Mesendoderm (in vitro differentiated cells): ENCODE measurements around the gene ARAP1.

Experiments
- DNase-seq: peaks from one replicate; pipeline ENCODE4 v3.0.0; 2013
- H2AK5ac ChIP-seq: 2 replicates; pipeline ENCODE4 v1.6.1; 2013; ENCODE audit warnings: low read length, inconsistent platforms
- H2BK120ac ChIP-seq: 2 replicates; pipeline ENCODE4 v1.6.1; 2013; ENCODE audit warnings: low read depth, mild to moderate bottlenecking, low read length, moderate library complexity, mixed read lengths
- H2BK15ac ChIP-seq: replicated peaks from 2 replicates; pipeline ENCODE4 v1.6.1; 2013; ENCODE audit warnings: low read depth, mild to moderate bottlenecking, moderate library complexity
- H2BK5ac ChIP-seq: 2 replicates; pipeline ENCODE4 v1.6.1; 2013; ENCODE audit warnings: low read length, inconsistent platforms
- H3K18ac ChIP-seq: 2 replicates; pipeline ENCODE4 v1.6.1; 2013; ENCODE audit warnings: mild to moderate bottlenecking, low read length, mixed read lengths
- H3K23ac ChIP-seq: one replicate; pipeline ENCODE4 v1.6.1; 2013; ENCODE audit warnings: low read length
- H3K27ac ChIP-seq: 2 replicates; pipeline ENCODE4 v1.5.1; 2013; ENCODE audit warnings: low read depth, mild to moderate bottlenecking, inconsistent platforms, low read length, moderate library complexity
- H3K27me3 ChIP-seq: 2 replicates; pipeline ENCODE4 v1.6.1; 2013; ENCODE audit warnings: low read length, control low read depth, mild to moderate bottlenecking, inconsistent platforms; ENCODE audit not compliant: insufficient read depth, poor library complexity
- H3K36me3 ChIP-seq: 2 replicates; pipeline ENCODE4 v1.6.1; 2013; ENCODE audit warnings: low read length, inconsistent platforms; ENCODE audit not compliant: control insufficient read depth, insufficient read depth
- H3K4ac ChIP-seq: one replicate; pipeline ENCODE4 v1.6.1; 2013; ENCODE audit warnings: low read depth, mild to moderate bottlenecking, low read length, moderate library complexity
- H3K4me1 ChIP-seq: 2 replicates; pipeline ENCODE4 v1.6.1; 2013; ENCODE audit warnings: low read depth, low read length, inconsistent platforms; ENCODE audit not compliant: control insufficient read depth
- H3K4me2 ChIP-seq: 2 replicates; pipeline ENCODE4 v1.6.1; 2013; ENCODE audit warnings: low read length
- H3K4me3 ChIP-seq: 2 replicates; pipeline ENCODE4 v1.5.1; 2013; ENCODE audit warnings: mild to moderate bottlenecking, low read length
- H3K56ac ChIP-seq: one replicate; pipeline ENCODE4 v1.6.1; 2013; ENCODE audit warnings: low read length
- H3K79me1 ChIP-seq: 2 replicates; pipeline ENCODE4 v1.6.1; 2013; ENCODE audit warnings: low read length, inconsistent platforms
- H3K79me2 ChIP-seq: 2 replicates; pipeline ENCODE4 v1.6.1; 2013; ENCODE audit warnings: mild to moderate bottlenecking, low read length; ENCODE audit not compliant: control insufficient read depth, insufficient read depth
- H3K9ac ChIP-seq: 2 replicates; pipeline ENCODE4 v1.6.1; 2013; ENCODE audit warnings: low read length, inconsistent platforms
- H4K5ac ChIP-seq: one replicate; pipeline ENCODE4 v1.6.1; 2013; ENCODE audit warnings: low read length
- H4K8ac ChIP-seq: one replicate; pipeline ENCODE4 v1.6.1; 2013; ENCODE audit warnings: low read depth, mild to moderate bottlenecking, control low read depth, low read length, moderate library complexity
- WGBS: extraction: QIAGEN DNeasy Blood & Tissue Kit; methylation state at CpG from one replicate; pipeline ENCODE4 v1.1.7; 2013; ENCODE audit warnings: low lambda C conversion rate, missing lambda C conversion rate; ENCODE audit not compliant: insufficient coverage; ENCODE audit errors: extremely low coverage; 5-methylcytosine and 5-hydroxymethylcytosine counted together

ARAP1 gene

GRCh38 chr11:72786305-72787215 lies 34.4 kb upstream of the ARAP1 start:
- Histone ChIP-seq H2BK15ac (no peak overlapping the region), H3K56ac (peak overlapping the region; percentile 71), H3K36me3 (no peaks in the 10 kb centered on the region), H3K79me1 (no peaks in the 10 kb centered on the region), H2AK5ac (no peak overlapping the region), H2BK120ac (no peak overlapping the region), H4K8ac (no peak overlapping the region), H3K4me3 (no peak overlapping the region), H3K4me2 (no peak overlapping the region), H3K27ac (no peak overlapping the region), H3K18ac (no peak overlapping the region), H2BK5ac (no peak overlapping the region), H3K27me3 (no peaks in the 10 kb centered on the region), H3K9ac (peak overlapping the region; percentile 35), H3K23ac (no peak overlapping the region), H3K79me2 (no peaks in the 10 kb centered on the region), H3K4me1 (peaks cover 4% of the 10 kb centered on the region), H3K4ac (no peak overlapping the region), H4K5ac (no peak overlapping the region)
- no CpG with 5 or more reads among the region's 8 CpGs for WGBS
- no peak for DNase-seq

DNA sequence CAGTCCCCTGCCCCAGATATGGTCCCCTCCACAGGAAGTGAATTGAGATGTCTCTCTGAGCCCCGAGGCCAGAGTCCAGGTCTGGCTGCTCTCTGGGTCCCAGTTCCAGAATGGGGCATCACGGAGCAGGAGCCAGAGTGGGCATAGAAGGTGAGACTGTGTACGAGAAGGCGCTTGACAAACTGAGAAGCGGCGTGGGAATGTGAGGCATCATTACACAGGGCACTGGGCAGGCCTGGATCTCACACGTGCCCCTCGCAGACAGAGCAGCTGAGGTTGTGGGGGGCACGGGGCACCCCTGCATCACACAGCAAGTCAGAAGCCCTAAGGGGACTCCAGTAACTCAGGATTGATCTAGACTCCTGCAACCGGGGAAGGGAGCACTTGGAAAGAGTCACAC lies 32.5 kb upstream of the ARAP1 start:
- no peak overlapping the region for H3K4me2 ChIP-seq
- no peak overlapping the region for H3K27ac ChIP-seq
- no peaks in the 10 kb centered on the region for H3K36me3 ChIP-seq
- peaks cover 4% of the 10 kb centered on the region for H3K4me1 ChIP-seq
- no peak overlapping the region for H2BK120ac ChIP-seq
- H3K4ac ChIP-seq: no peak overlapping the region
- no peak overlapping the region for H2BK15ac ChIP-seq
- peak overlapping the region; percentile 35 for H3K23ac ChIP-seq
- H3K79me1 ChIP-seq: no peaks in the 10 kb centered on the region
- H3K9ac ChIP-seq: no peak overlapping the region
- no peak overlapping the region for H3K4me3 ChIP-seq
- H3K18ac ChIP-seq: no peak overlapping the region
- H2BK5ac ChIP-seq: no peak overlapping the region
- H3K27me3 ChIP-seq: no peaks in the 10 kb centered on the region
- H3K56ac ChIP-seq: no peak overlapping the region
- no peak for DNase-seq
- no CpG with 5 or more reads among the region's 10 CpGs for WGBS
- no peak overlapping the region for H2AK5ac ChIP-seq
- H3K79me2 ChIP-seq: no peaks in the 10 kb centered on the region
- H4K5ac ChIP-seq: no peak overlapping the region
- H4K8ac ChIP-seq: no peak overlapping the region

DNA sequence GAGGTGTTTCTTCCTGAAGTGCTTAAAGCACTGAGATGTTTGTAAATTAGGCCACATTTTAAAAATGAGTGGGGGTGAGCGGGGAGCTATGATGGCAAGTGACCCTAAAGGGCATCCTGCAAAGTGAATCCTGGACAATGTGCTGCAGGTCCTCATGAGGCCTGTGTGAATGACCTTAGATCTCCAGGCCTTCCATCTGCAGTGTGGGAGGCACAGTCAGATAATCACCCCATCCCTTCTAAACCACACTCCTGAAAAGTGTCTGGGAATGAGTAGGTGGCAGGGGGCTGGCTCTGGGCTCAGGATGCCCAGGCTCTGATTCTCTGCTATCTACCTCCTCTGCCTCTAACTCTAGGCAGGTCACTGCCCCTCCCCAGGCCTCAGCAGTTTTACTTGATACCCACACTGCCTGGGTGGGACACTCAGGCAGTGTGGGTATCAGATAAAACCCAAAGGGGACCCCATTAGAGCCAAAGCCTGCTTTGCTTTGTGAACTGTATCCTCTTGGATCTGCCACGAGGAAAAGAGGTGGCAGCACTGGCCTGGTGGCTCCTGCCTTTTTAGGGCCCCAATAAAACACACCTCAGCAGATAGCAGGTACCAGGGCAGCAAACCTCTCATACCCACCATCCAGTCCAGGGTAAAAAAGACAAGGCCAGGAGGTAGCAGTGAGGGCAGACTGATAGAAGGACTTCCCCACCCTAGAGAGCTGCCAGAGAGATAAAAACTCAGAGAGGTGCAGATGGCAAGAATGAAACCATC lies 31.1 kb upstream of the ARAP1 start:
- Histone ChIP-seq H3K4me1 (peaks cover 4% of the 10 kb centered on the region), H3K36me3 (no peaks in the 10 kb centered on the region), H2BK15ac (no peak overlapping the region), H2AK5ac (no peak overlapping the region), H2BK120ac (no peak overlapping the region), H3K27ac (no peak overlapping the region), H3K4me2 (no peak overlapping the region), H3K4ac (no peak overlapping the region), H2BK5ac (no peak overlapping the region), H3K9ac (no peak overlapping the region), H3K56ac (no peak overlapping the region), H4K5ac (no peak overlapping the region), H3K79me1 (no peaks in the 10 kb centered on the region), H3K23ac (no peak overlapping the region), H4K8ac (no peak overlapping the region), H3K27me3 (no peaks in the 10 kb centered on the region), H3K79me2 (no peaks in the 10 kb centered on the region), H3K18ac (no peak overlapping the region), H3K4me3 (no peak overlapping the region)
- no peak for DNase-seq
- WGBS: no CpG with 5 or more reads among the region's 2 CpGs

DNA sequence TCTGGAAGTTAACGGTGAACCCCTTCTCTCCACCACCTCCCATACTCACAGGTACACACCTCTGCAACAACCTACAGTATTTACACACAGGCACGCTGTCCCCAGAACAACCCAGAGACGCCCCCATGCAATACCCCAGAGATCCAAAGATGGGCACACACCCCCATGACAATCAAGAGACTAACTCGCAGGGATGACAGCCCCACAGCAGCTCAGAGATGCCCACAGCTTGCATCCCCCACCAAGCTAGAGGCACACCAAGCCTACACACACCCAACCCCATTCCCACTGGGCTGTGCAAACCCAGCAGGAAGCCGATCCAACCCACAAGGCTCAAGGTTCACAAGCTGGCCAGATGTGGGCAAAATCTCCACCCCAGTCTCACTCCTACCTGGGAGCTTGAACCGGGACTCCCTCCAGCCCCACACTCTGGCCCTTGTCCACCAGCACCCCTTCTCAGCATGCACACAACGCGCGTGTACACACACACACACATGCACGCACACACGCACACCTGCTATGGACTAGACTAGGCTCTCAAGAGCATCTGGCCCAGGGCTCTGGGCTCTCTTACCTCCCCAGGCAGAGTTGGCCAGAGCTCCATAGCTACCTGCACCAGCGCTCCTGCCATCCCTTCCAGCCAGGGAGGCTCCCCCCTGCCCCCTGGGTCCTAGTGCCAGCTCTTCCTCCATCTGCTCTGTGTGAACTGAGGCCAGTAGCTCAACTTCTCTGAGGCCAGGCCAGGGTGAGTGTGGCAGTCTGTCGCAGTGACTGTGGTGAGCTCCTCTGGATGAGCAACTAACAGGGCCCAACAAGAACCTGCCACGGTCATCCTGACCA lies 30.1 kb upstream of the ARAP1 start:
- no peaks in the 10 kb centered on the region for H3K79me1 ChIP-seq
- no CpG with 5 or more reads among the region's 14 CpGs for WGBS
- no peak overlapping the region for H4K8ac ChIP-seq
- no peak overlapping the region for H2BK5ac ChIP-seq
- no peaks in the 10 kb centered on the region for H3K79me2 ChIP-seq
- no peak overlapping the region for H2AK5ac ChIP-seq
- H3K4me1 ChIP-seq: peaks cover 4% of the 10 kb centered on the region
- no peak overlapping the region for H3K18ac ChIP-seq
- no peaks in the 10 kb centered on the region for H3K27me3 ChIP-seq
- no peak overlapping the region for H3K4ac ChIP-seq
- H3K56ac ChIP-seq: peak overlapping the region; percentile 79
- H3K4me2 ChIP-seq: peak overlapping the region; percentile 89
- H4K5ac ChIP-seq: no peak overlapping the region
- H3K36me3 ChIP-seq: no peaks in the 10 kb centered on the region
- no peak overlapping the region for H2BK15ac ChIP-seq
- H3K4me3 ChIP-seq: no peak overlapping the region
- no peak overlapping the region for H2BK120ac ChIP-seq
- peak; percentile 63 for DNase-seq
- H3K27ac ChIP-seq: no peak overlapping the region
- H3K9ac ChIP-seq: peak overlapping the region; percentile 61
- H3K23ac ChIP-seq: no peak overlapping the region

- no peak overlapping the region for H2BK15ac ChIP-seq
- H4K5ac ChIP-seq: no peak overlapping the region
- DNase-seq: peak; percentile 39
- H3K9ac ChIP-seq: peak overlapping the region; percentile 61
- no CpG with 5 or more reads among the region's 89 CpGs for WGBS
- no peaks in the 10 kb centered on the region for H3K79me2 ChIP-seq
- no peaks in the 10 kb centered on the region for H3K27me3 ChIP-seq
- H3K18ac ChIP-seq: peak overlapping the region; percentile 71
- H3K27ac ChIP-seq: no peak overlapping the region
- peak overlapping the region; percentile 89 for H3K4me2 ChIP-seq
- peak overlapping the region; percentile 2 for H3K4me3 ChIP-seq
- no peak overlapping the region for H2AK5ac ChIP-seq
- peak overlapping the region; percentile 87 for H3K56ac ChIP-seq
- H3K36me3 ChIP-seq: no peaks in the 10 kb centered on the region
- no peak overlapping the region for H2BK5ac ChIP-seq
- H3K4ac ChIP-seq: no peak overlapping the region
- no peaks in the 10 kb centered on the region for H3K79me1 ChIP-seq
- H4K8ac ChIP-seq: no peak overlapping the region
- peaks cover 4% of the 10 kb centered on the region for H3K4me1 ChIP-seq
- no peak overlapping the region for H3K23ac ChIP-seq
- H2BK120ac ChIP-seq: no peak overlapping the region
Measured at GRCh38 chr11:72781313-72782080, 29.3 kb upstream of the ARAP1 start.
